NCI-H524 treated with DMSO at 0.1 percent for 48 hours (cell line): ENCODE results near the gene CLEC2A.
"Not testable (repeated sequence)": the region's sequence is repeated elsewhere in the genome, so short reads cannot be mapped to it uniquely, and the experiment has no call there.

ENCODE experiments used
- DNase-seq: peaks from one replicate; lab custom pipeline; 2025; lab: John Stamatoyannopoulos, UW

The CLEC2A gene

DNA sequence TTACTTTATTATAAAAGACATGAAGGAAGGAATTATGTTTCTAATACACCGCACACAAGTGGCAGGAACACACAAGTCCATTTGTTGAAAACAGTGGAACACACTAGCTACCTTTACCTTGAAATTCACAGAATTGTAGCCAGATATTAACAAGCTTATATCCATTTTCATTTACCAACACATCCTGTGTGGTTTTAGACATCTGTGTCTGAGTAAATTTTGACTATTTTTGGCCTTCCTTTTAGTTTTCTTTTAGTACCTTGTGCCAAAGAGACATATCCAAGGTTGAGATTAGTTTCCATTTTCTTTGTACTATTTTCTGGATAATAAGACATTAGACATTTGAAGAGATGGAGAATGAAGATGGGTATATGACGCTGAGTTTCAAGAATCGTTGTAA lies 50.9 kb downstream of the CLEC2A start, which contains the start of gene KLRF2:
KLRF2 (plus strand) TSS at position 244 of the 400 bp plus-strand sequence; CDS start at position 351, 107 bp downstream.
- DNase-seq: no peak

- DNase-seq: no peak
Observed at GRCh38 chr12:9880532-9881078, 51.6 kb downstream of the CLEC2A start.

DNA sequence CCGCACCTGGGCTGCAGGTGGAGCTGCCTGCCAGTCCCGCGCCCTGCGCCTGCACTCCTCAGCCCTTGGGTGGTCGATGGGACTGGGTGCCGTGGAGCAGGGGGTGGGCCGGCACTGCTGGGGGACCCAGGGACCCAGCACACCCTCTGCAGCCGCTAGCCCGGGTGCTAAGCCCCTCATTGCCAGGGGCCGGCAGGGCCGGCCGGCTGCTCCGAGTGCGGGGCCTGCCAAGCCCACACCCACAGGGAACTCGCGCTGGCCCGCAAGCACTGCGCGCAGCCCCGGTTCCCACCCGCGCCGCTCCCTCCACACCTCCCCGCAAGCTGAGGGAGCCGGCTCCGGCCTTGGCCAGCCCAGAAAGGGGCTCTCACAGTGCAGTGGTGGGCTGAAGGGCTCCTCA lies 56.0 kb downstream of the CLEC2A start:
- not testable (repeated sequence) for DNase-seq

DNA sequence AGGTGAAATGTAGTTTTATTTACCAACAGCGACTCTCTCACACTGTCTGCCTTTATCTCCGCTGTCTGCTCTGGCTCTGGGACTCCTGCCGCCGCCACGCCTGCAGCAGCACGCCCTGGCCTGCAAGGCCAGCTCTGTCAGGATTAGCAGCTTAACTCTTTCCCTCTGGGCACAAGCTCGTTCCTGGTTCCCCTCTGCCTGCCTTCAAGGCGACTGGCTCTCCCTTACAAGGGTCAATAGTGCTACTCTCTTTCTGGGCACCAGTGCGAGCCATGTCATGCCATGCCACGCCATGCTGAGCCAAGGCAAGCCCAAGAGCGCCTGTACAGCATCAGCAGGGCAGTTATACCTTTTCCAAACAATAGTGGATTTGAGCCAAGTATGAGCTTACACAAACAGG lies 59.4 kb downstream of the CLEC2A start:
- DNase-seq: no peak

GRCh38 chr12:9872162-9872561 lies 60.0 kb downstream of the CLEC2A start:
- no peak for DNase-seq

DNA sequence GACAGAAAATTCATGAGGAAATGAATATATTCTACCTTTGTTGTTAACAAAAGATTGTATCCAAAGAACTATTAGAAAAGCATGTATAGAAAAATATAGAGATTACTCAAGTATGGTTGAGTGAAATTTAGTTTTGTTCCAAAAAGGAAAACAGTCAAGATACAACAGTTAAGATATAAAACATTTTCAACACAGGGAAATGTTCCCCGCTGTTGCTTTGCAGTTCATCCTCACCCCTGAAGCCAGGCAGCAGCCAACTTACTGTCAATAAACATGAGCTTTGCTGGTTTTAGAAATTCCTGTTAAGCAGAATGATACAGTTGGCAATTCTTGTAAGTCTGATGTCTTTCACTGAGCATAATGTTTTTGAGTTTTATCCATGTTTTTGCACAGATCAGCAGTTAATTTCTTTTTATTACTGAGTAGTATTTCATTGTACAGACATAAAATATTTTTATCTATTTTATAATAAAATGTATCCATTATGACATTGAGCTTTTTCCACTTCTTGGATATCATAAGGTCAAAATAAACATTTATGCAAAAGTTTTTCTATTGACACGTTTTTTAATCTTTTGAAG lies 61.8 kb downstream of the CLEC2A start:
- DNase-seq: no peak

GRCh38 chr12:9869307-9870161 lies 62.6 kb downstream of the CLEC2A start, which contains the start of gene CLEC2B:
TSS of gene CLEC2B (minus strand) at chr12:9869354.
- DNase-seq: no peak

DNA sequence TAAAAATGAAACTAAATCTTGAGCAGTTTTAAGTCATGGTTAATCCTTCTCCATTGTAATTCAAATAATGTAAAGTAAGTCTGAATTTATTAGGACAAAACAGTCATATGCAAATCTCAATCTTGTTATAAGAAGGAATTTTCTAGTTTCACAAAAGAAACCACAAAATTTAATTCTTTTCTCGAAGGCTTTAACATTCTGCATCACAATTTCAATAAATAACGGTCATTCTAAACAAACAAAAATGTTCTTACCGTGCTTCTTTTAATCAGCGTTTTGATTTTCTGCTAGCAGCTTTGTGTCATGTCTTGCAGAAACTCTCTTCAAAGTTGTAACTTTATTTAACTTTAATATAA lies 63.2 kb downstream of the CLEC2A start:
- no peak for DNase-seq

GRCh38 chr12:9868311-9868801 lies 63.8 kb downstream of the CLEC2A start:
- no peak for DNase-seq

GRCh38 chr12:9867531-9867930 lies 64.6 kb downstream of the CLEC2A start:
- no peak for DNase-seq

DNA sequence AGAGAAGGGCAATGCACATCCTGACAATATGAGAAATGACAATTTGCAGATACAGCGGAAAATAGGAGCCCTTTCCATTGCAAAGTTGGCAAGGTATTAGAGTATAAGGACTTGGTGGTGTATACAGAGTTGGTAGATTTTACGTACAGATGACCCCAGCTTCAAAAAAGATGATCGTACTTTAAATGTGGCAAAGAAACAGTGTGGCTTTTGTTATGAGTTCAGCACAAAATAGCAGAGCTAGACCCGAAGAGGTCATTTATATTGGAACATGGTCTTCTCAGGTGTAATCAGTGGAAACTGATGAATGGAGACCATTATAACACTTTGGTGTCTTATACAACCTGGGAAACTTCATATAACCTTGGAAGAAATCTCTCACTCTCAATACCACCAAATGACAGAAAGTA lies 65.3 kb downstream of the CLEC2A start:
- DNase-seq: no peak

DNA sequence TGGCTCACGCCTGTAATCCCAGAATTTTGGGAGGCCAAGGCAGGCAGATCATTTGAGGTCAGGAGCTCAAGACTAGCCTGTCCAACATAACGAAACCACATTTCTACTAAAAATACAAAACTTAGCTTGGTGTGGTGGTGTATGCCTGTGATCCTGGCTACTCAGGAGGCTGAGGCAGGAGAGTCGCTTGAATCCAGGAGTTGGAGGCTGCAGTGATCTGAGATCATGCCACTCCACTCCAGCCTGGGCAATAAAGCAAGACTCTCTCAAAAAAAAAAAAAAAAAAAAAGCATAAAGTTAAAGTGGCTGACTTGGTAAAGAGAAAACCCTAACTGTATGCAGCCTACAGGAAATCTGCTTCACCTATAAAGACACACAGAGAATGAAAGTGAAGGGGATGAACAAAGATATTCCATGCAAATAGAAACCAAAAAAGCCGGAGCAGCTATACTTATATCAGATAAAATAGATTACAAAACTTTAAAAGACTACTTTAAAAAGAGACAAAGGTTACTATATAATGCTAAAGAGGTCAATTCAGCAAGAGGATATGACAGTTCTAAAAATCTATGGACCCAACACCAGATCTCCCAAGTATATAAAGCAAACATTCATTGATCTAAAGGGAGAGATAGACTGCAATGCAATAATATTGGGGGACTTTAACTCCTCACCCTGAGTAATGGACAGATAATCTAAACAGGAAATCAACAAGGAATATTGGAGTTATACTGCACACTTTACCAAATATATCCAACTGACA lies 67.1 kb downstream of the CLEC2A start:
- no peak for DNase-seq
